HCT116 (cell line): Measurements from ENCODE around the gene RBM20. TPM values are rescaled to one million over a fixed set of nuclear protein-coding genes. Genes with fewer than 3 reads are reported as not detected.

Experiments used
- ATAC-seq: fragments of 200-7000 bp; cut with Tn5 transposase; 2 replicates; pipeline ENCODE4 v1.9.1; 2020; ENCODE audit warnings: mild to moderate bottlenecking, moderate library complexity
- BruUV-seq: library from RNA; stranded (reverse); fragments of 400-500 nt; replicated peaks from 2 replicates; lab custom pipeline; 2021; lab: Mats Ljungman, UMichigan
- CTCF ChIA-PET: fragments of 300-600 bp; sonication (Branson Sonifier 250); formaldehyde crosslinking; loops from one replicate; lab custom pipeline; 2021; ENCODE audit warnings: antibody characterized with exemption; lab: Charles Lee
- POLR2A ChIA-PET: fragments of 300-600, 350-600 bp; sonication (Branson Sonifier 250); formaldehyde crosslinking; loops from one replicate; lab custom pipeline; 2021; ENCODE audit warnings: antibody characterized with exemption; lab: Charles Lee
- RAD21 ChIA-PET, 2 experiments: fragments of 300-600 bp; sonication (Branson Sonifier 250); formaldehyde crosslinking; loops; one replicate each; lab custom pipeline; 2023; ENCODE audit warnings: low total read pairs in 2 of 2; ENCODE audit not compliant: uncharacterized antibody in 2 of 2, unreplicated experiment in 2 of 2, low non-redundant PET in 1 of 2; lab: Charles Lee
- DNase-seq: peaks from one replicate; pipeline ENCODE4 v3.0.0-alpha.2; 2010; ENCODE audit warnings: low read depth, low spot score
- H2AFZ ChIP-seq: fragments of 200-600 bp; shearing (Covaris generic), sonication (generic); 2 replicates; pipeline ENCODE4 v1.6.1; 2017; ENCODE audit warnings: low read depth, mixed run types, mixed read lengths, antibody characterized with exemption, low read length; ENCODE audit not compliant: poor library complexity, severe bottlenecking
- H3K27ac ChIP-seq: 2 replicates; pipeline ENCODE4 v1.5.1; 2012; ENCODE audit warnings: low read depth, low read length
- H3K27me3 ChIP-seq: fragments of 200-600 bp; sonication (generic); 2 replicates; pipeline ENCODE4 v1.6.1; 2016; ENCODE audit warnings: mixed run types, low read length, mixed read lengths; ENCODE audit not compliant: insufficient read depth
- H3K36me3 ChIP-seq, 2 experiments: fragments of 200-500 bp in 1 of 2; fragments of 200-600 bp in 1 of 2; sonication (Bioruptor generic) in 1 of 2; sonication (generic) in 1 of 2; 2 replicates each; pipeline versions ENCODE4 v1.5.1 to v1.6.1; 2014 to 2016; ENCODE audit warnings: low read length in 2 of 2, inconsistent platforms in 1 of 2, mixed read lengths in 1 of 2, mixed run types in 1 of 2; ENCODE audit not compliant: insufficient read depth in 2 of 2, control insufficient read depth in 1 of 2
- H3K4me1 ChIP-seq, 2 experiments: fragments of 200-600 bp in 1 of 2; sonication (generic) in 1 of 2; 2 replicates each; pipeline versions ENCODE4 v1.5.1 to v1.6.1; 2012 to 2017; ENCODE audit warnings: low read length in 2 of 2, inconsistent platforms in 1 of 2, mild to moderate bottlenecking in 1 of 2, mixed read lengths in 1 of 2, mixed run types in 1 of 2, moderate library complexity in 1 of 2; ENCODE audit not compliant: insufficient read depth in 2 of 2, control insufficient read depth in 1 of 2
- H3K4me2 ChIP-seq: fragments of 200-600 bp; sonication (generic); 2 replicates; pipeline ENCODE4 v1.6.1; 2017; ENCODE audit warnings: mixed run types, low read length, mixed read lengths
- H3K4me3 ChIP-seq, 2 experiments: fragments of 200-600 bp in 1 of 2; sonication (generic) in 1 of 2; replicated peaks in 1 of 2; 2 replicates each; pipeline ENCODE4 v1.5.1; 2011 to 2016; ENCODE audit warnings: low read length in 2 of 2, control low read depth in 1 of 2, low read depth in 1 of 2, mild to moderate bottlenecking in 1 of 2, mixed read lengths in 1 of 2, mixed run types in 1 of 2
- H3K79me2 ChIP-seq: fragments of 200-600 bp; sonication (generic); 2 replicates; pipeline ENCODE4 v1.6.1; 2017; ENCODE audit warnings: mild to moderate bottlenecking, mixed run types, low read length, moderate library complexity, mixed read lengths; ENCODE audit not compliant: insufficient read depth
- H3K9ac ChIP-seq: fragments of 200-600 bp; sonication (generic); 2 replicates; pipeline ENCODE4 v1.6.1; 2016; ENCODE audit warnings: low read length, mixed read lengths
- H3K9me2 ChIP-seq: fragments of 200-600 bp; sonication (generic), shearing (Covaris generic); 2 replicates; pipeline ENCODE4 v1.6.1; 2017; ENCODE audit warnings: mixed run types, mild to moderate bottlenecking, moderate library complexity; ENCODE audit not compliant: insufficient read depth
- H3K9me3 ChIP-seq, 2 experiments: fragments of 200-500 bp in 1 of 2; fragments of 200-600 bp in 1 of 2; sonication (Bioruptor generic) in 1 of 2; sonication (generic) in 1 of 2; 2 replicates each; pipeline ENCODE4 v1.6.1; 2014 to 2017; ENCODE audit warnings: low read length in 2 of 2, mixed read lengths in 2 of 2, inconsistent platforms in 1 of 2, low read depth in 1 of 2, mild to moderate bottlenecking in 1 of 2, mixed run types in 1 of 2, moderate library complexity in 1 of 2; ENCODE audit not compliant: control insufficient read depth in 1 of 2, insufficient read depth in 1 of 2
- H4K20me1 ChIP-seq: fragments of 200-600 bp; sonication (generic), shearing (Covaris generic); 2 replicates; pipeline ENCODE4 v1.6.1; 2017; ENCODE audit warnings: mixed run types, mild to moderate bottlenecking, moderate library complexity; ENCODE audit not compliant: insufficient read depth
- ATF3 ChIP-seq: IDR thresholded peaks from 2 replicates; pipeline ENCODE4 v1.6.1; 2012
- CBX3 ChIP-seq: IDR thresholded peaks from 2 replicates; pipeline ENCODE4 v1.6.1; 2012; ENCODE audit warnings: low read depth
- EGR1 ChIP-seq: IDR thresholded peaks from 2 replicates; pipeline ENCODE4 v1.6.1; 2012; ENCODE audit warnings: low read depth
- ELF1 ChIP-seq: IDR thresholded peaks from 2 replicates; pipeline ENCODE4 v1.6.1; 2012; ENCODE audit warnings: low read depth, borderline replicate concordance
- EZH2phosphoT487 ChIP-seq: fragments of 200-600 bp; IDR thresholded peaks from 2 replicates; pipeline ENCODE4 v1.6.1; 2018; ENCODE audit warnings: antibody characterized with exemption, borderline replicate concordance
- FOSL1 ChIP-seq: IDR thresholded peaks from 2 replicates; pipeline ENCODE4 v1.6.1; 2012; ENCODE audit warnings: low read depth
- JUND ChIP-seq: IDR thresholded peaks from 2 replicates; pipeline ENCODE4 v1.6.1; 2012
- POLR2A ChIP-seq: IDR thresholded peaks from 2 replicates; pipeline ENCODE4 v1.7.0; 2011; ENCODE audit warnings: borderline replicate concordance; ENCODE audit not compliant: insufficient read depth, insufficient read length; ENCODE audit errors: extremely low read depth
- RAD21 ChIP-seq: IDR thresholded peaks from 2 replicates; pipeline ENCODE4 v1.6.1; 2012; ENCODE audit warnings: low read depth, mild to moderate bottlenecking
- REST ChIP-seq: IDR thresholded peaks from 2 replicates; pipeline ENCODE4 v1.6.1; 2012; ENCODE audit warnings: low read depth
- SIN3A ChIP-seq: IDR thresholded peaks from 2 replicates; pipeline ENCODE4 v1.6.1; 2012; ENCODE audit warnings: low read depth
- SP1 ChIP-seq: IDR thresholded peaks from 2 replicates; pipeline ENCODE4 v1.6.1; 2012; ENCODE audit warnings: low read depth
- TCF7L2 ChIP-seq: IDR thresholded peaks from 2 replicates; pipeline ENCODE4 v1.7.0; 2011; ENCODE audit warnings: borderline replicate concordance, inconsistent platforms; ENCODE audit not compliant: insufficient read depth, insufficient read length; ENCODE audit errors: extremely low read depth
- ZBTB33 ChIP-seq: IDR thresholded peaks from 2 replicates; pipeline ENCODE4 v1.6.1; 2011; ENCODE audit warnings: mild to moderate bottlenecking, low read length, moderate library complexity; ENCODE audit not compliant: insufficient replicate concordance; ENCODE audit errors: extremely low read depth
- ZFX ChIP-seq: fragments of 450-650 bp; IDR thresholded peaks from 2 replicates; pipeline ENCODE4 v1.6.1; 2017
- intact Hi-C: fragments of 100-400 bp; cut with micrococcal nuclease; formaldehyde crosslinking; loops from 2 replicates; pipeline ENCODE4 v1.10.0; 2022
- total RNA-seq: library from RNA; stranded (reverse); gene quantifications from one replicate; pipeline ENCODE4 v1.2.1, GENCODE V29; 2021; ENCODE audit not compliant: unreplicated experiment

The RBM20 gene
- total RNA-seq, 1 experiment from 2014 or later, result 2.0 TPM

- Histone ChIP-seq H3K9me2 (no peaks in the 10 kb centered on the region), H3K27me3 (no peaks in the 10 kb centered on the region), H3K27ac (no peak overlapping the region), H3K36me3 (no peaks in the 10 kb centered on the region), H3K9ac (no peak overlapping the region), H3K9me3 (no peaks in the 10 kb centered on the region), H3K4me1 (peaks cover 19 to 40% of the 10 kb centered on the region in 2 experiments), H4K20me1 (no peaks in the 10 kb centered on the region), H3K79me2 (no peaks in the 10 kb centered on the region), H3K4me2 (no peak overlapping the region), H3K4me3 (no peak overlapping the region), H2AFZ (no peak overlapping the region)
- no peak for TF ChIP-seq SP1
- no peak for TF ChIP-seq ZBTB33
- intact Hi-C loops, result no loop called here
- ATAC-seq (no peak), DNase-seq (no peak)
- ChIA-PET POLR2A (no interaction called here), CTCF (no interaction called here), RAD21 (no interaction called here)
- BruUV-seq, result no TSS peak
These were observed 23.6 kb downstream of the RBM20 start for GRCh38 chr10:110667620-110668343.

- H3K36me3 ChIP-seq, result no peaks in the 10 kb centered on the region
- H4K20me1 ChIP-seq, result no peaks in the 10 kb centered on the region
- no peaks in the 10 kb centered on the region for H3K27me3 ChIP-seq
- BruUV-seq, result no TSS peak
- intact Hi-C loops, result no loop called here
- no peak overlapping the region for H3K27ac ChIP-seq
- ChIA-PET POLR2A (no interaction called here), RAD21 (no interaction called here), CTCF (no interaction called here)
- no peak overlapping the region for H3K9ac ChIP-seq
- no peak overlapping the region for H3K4me3 ChIP-seq
- ATAC-seq, result no peak
- no peak overlapping the region for H3K4me2 ChIP-seq
- no peak overlapping the region for H2AFZ ChIP-seq
- peaks cover 19 to 37% of the 10 kb centered on the region in 2 experiments for H3K4me1 ChIP-seq
- no peak for DNase-seq
- H3K79me2 ChIP-seq, result no peaks in the 10 kb centered on the region
- TF ChIP-seq SIN3A (no peak), TCF7L2 (no peak), EGR1 (no peak), CBX3 (no peak), JUND (no peak), ZFX (no peak), SP1 (no peak), FOSL1 (no peak), ATF3 (no peak), EZH2phosphoT487 (no peak), RAD21 (no peak), ELF1 (no peak), REST (no peak), POLR2A (no peak)
- H3K9me2 ChIP-seq, result no peaks in the 10 kb centered on the region
- H3K9me3 ChIP-seq, result no peaks in the 10 kb centered on the region
These were observed 24.3 kb downstream of the RBM20 start for GRCh38 chr10:110668443-110668842.
